AG04450 (cell line): ENCODE measurements around the gene DMXL1. TPM values are rescaled to one million over a fixed set of nuclear protein-coding genes. Genes with fewer than 3 reads are reported as not detected.

ENCODE experiments used
- CTCF ChIA-PET: fragments of 300-600, 350-600 bp; formaldehyde crosslinking; extraction: SDS; loops from one replicate; lab custom pipeline; 2022; ENCODE audit warnings: antibody characterized with exemption, inconsistent platforms; lab: Charles Lee
- POLR2A ChIA-PET: fragments of 350-600 bp; formaldehyde crosslinking; extraction: SDS; loops from one replicate; lab custom pipeline; 2021; ENCODE audit warnings: antibody characterized with exemption, inconsistent platforms; lab: Yijun Ruan, JAX
- DNase-seq: peaks from one replicate; pipeline ENCODE4 v3.0.0-alpha.2; 2011; ENCODE audit warnings: low read depth, low spot score
- H3K27ac ChIP-seq: one replicate; pipeline ENCODE4 v1.5.1; 2012; ENCODE audit warnings: low read depth, low read length, control low read depth
- H3K27me3 ChIP-seq: one replicate; pipeline ENCODE4 v1.6.0; 2012; ENCODE audit warnings: low read length; ENCODE audit not compliant: control insufficient read depth, insufficient read depth
- H3K4me3 ChIP-seq: 2 replicates; pipeline ENCODE4 v1.5.1; 2011; ENCODE audit warnings: mild to moderate bottlenecking, low read depth, low read length, control low read depth
- H3K9me3 ChIP-seq: 2 replicates; pipeline ENCODE4 v1.5.1; 2012; ENCODE audit warnings: low read length; ENCODE audit not compliant: control insufficient read depth, insufficient read depth
- polyA plus RNA-seq: library from polyadenylated mRNA; depleted of rRNA; stranded (reverse); fragments of >200 nt; gene quantifications from 2 replicates; pipeline ENCODE4 v1.2.3, GENCODE V29; 2011
- TF ChIP-seq, protein P1 (sequence below): IDR thresholded peaks from 2 replicates; pipeline ENCODE4 v1.5.1; 2011; ENCODE audit warnings: low read depth, low read length, control low read depth, inconsistent platforms

DMXL1 gene
- polyA plus RNA-seq, 1 experiment, result 22.2 TPM

DNA sequence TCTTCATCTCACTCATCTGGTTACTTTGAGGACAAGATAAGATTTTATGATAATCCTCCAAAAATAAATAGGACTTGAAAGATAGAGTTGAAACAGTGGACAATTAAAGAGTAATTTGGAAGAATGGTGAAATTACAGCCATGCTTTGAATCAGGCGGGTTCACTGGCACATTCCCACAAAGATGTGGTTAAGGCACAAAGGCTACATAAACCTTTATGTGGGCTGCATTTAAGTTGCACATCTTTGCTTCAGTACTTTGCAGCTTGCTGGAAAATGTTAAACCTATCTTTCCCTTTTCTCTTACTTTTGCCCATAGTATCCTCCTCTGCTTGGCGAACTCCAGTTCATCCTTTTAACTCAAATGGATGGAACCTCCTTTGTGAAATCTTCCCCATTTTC is 192.8 kb downstream of the DMXL1 start:
- ChIA-PET POLR2A (no interaction called here), CTCF (interaction anchor here (0.6 to 2.1 kb wide), 3 partner anchors 108 to 171 kb away, joined by 3 to 7 read pairs (median 5); no protein-coding TSS in a partner anchor)
- no peaks in the 10 kb centered on the region for H3K27me3 ChIP-seq
- TF ChIP-seq, protein P1, sequence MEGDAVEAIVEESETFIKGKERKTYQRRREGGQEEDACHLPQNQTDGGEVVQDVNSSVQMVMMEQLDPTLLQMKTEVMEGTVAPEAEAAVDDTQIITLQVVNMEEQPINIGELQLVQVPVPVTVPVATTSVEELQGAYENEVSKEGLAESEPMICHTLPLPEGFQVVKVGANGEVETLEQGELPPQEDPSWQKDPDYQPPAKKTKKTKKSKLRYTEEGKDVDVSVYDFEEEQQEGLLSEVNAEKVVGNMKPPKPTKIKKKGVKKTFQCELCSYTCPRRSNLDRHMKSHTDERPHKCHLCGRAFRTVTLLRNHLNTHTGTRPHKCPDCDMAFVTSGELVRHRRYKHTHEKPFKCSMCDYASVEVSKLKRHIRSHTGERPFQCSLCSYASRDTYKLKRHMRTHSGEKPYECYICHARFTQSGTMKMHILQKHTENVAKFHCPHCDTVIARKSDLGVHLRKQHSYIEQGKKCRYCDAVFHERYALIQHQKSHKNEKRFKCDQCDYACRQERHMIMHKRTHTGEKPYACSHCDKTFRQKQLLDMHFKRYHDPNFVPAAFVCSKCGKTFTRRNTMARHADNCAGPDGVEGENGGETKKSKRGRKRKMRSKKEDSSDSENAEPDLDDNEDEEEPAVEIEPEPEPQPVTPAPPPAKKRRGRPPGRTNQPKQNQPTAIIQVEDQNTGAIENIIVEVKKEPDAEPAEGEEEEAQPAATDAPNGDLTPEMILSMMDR, result no peak
- no peak overlapping the region for H3K4me3 ChIP-seq
- H3K27ac ChIP-seq, result no peak overlapping the region
- no peak for DNase-seq
- H3K9me3 ChIP-seq, result peaks cover 13% of the 10 kb centered on the region

DNA sequence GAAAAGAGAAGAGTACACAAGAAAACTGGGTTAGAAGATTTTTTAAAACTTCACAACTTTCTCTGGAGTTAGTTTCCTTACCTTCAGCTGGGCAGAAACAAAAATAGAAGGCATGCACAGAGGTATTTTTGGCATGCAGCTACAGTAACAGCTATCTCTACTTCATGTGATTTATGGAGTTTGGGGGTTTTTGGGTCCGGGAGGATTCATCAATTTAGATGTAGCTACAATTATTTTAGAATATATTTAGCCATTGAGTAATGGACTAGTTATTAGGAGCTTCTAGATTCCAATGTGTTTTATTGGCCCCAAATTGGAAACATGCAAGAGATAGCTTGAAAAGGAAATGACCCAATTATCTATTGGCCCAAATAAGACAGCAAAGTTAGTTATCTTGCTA is 193.3 kb downstream of the DMXL1 start:
- H3K9me3 ChIP-seq, result peaks cover 13% of the 10 kb centered on the region
- no peak for DNase-seq
- H3K27me3 ChIP-seq, result no peaks in the 10 kb centered on the region
- H3K27ac ChIP-seq, result no peak overlapping the region
- TF ChIP-seq, protein P1, result no peak
- H3K4me3 ChIP-seq, result no peak overlapping the region
- ChIA-PET POLR2A (no interaction called here), CTCF (interaction anchor here (0.6 to 2.1 kb wide), 2 partner anchors 148 to 170 kb away, joined by 3 to 7 read pairs; no protein-coding TSS in a partner anchor)

DNA sequence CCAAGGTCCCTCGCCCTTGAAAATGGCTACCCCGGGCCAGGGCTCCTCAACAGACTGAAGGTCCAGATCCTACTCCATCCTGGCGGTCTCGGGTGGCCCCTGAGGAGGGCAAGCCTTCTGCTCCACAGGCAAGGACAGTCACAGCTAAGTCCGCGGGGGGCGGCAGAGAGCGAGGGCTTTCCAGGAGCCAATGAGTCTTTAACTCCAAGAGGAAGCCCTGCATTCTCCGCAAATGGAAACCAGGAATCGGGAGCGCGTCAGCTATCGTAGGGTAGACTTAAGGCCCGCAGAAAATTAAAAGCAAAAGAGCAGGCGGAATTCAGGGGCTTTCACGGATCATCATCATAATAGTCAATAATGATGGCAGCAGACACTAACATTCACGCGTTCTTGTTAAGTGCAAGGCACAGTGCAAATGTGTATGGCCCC is 197.1 kb downstream of the DMXL1 start:
- CTCF ChIA-PET, result interaction anchor here (0.6 to 2.5 kb wide), 22 partner anchors 9 to 280 kb away, joined by 3 to 22 read pairs (median 5); partner anchors contain the start of genes DTWD2 and TNFAIP8
- peak; percentile 90 for DNase-seq
- POLR2A ChIA-PET, result interaction anchor here (0.6 to 1.5 kb wide), 12 partner anchors 14 to 280 kb away, joined by 3 to 10 read pairs (median 4); partner anchors contain the start of genes DMXL1 and DTWD2
- H3K4me3 ChIP-seq, result peak overlapping the region; percentile 74
- H3K9me3 ChIP-seq, result no peaks in the 10 kb centered on the region
- TF ChIP-seq, protein P1, result peak; percentile 74
- H3K27me3 ChIP-seq, result no peaks in the 10 kb centered on the region
- H3K27ac ChIP-seq, result peak overlapping the region; percentile 66

DNA sequence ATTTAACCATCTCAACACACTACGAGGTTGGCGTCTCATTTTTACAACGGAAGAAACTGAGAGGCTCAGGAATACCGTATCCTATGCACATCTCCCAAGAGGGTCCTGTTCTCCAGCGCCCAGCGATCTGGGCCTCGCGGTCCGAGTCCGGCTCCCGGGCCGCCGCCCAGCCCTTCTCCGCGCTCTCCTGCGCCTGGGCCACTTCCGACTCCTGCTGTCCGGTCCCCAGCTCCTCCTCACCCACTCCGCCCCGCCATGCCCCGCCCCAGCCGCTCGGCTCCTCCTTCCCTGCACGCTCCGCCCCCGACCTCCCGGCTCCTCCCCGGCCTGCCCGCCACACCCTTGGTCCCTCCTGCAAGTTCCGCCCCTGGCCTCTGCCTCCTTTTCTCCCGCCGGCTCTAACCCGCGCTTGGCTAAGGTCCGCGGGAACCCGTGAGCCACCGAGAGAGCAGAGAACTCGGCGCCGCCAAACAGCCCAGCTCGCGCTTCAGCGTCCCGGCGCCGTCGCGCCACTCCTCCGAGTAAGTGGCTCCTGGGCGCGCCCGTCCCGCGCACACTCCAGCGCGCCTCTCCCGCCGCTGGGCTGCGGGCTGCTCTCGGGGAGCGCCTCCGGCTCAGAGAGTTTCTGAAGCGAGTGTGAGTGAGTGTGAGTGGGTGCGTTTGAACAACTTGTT is 197.6 kb downstream of the DMXL1 start:
- H3K9me3 ChIP-seq, result no peaks in the 10 kb centered on the region
- peak overlapping the region; percentile 66 for H3K27ac ChIP-seq
- CTCF ChIA-PET, result interaction anchor here (1.0 to 2.5 kb wide), 17 partner anchors 10 to 281 kb away, joined by 3 to 22 read pairs (median 5); partner anchors contain the start of genes DTWD2 and TNFAIP8
- POLR2A ChIA-PET, result interaction anchor here (0.6 to 1.5 kb wide), 13 partner anchors 13 to 280 kb away, joined by 3 to 10 read pairs (median 4); partner anchors contain the start of genes DMXL1 and DTWD2
- peak; percentile 82 for DNase-seq
- TF ChIP-seq, protein P1, result no peak
- no peaks in the 10 kb centered on the region for H3K27me3 ChIP-seq
- H3K4me3 ChIP-seq, result peak overlapping the region; percentile 74
